ENCODE measurements around the gene RIMKLB.

DNA sequence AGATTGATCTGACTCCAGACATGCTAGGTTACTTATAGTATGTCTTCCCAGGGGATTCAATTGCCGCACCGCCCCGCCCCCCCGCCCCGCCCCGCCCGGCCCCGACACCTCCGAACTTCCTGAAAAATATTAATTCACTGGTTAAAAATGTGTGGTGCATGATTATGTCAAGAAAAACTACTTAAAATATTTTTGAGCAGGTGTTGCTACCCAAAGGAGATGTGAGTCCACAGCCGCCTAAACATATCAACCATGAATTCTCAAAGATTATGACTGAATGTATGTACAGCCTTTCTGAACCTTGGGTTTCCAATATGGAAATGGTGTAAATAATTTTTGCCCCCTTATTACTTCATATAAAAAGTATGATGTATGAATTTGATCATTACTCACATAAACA, 2.7 kb upstream of the RIMKLB start:
- TF ChIP-seq CTCF (optimal IDR thresholded peaks at IDR 0.05 in 1 of 3, IDR thresholded peaks at IDR 0.05 in 1 of 3, conservative IDR thresholded peaks at IDR 0.05 in 1 of 3; ENCODE audit: extremely low read depth in 1 of 3, insufficient read depth in 2 of 3, low read length in 3 of 3): no peak
- TF ChIP-seq EZH2 (IDR thresholded peaks at IDR 0.05; ENCODE audit: low read length): no peak
